Lung (tissue), 12 donors: ENCODE measurements around the gene SLC6A6. TPM values are rescaled to one million over a fixed set of nuclear protein-coding genes. Genes with fewer than 3 reads are reported as not detected.

Source experiments
- ATAC-seq: fragments of 200-7000 bp; cut with Tn5 transposase; one replicate; pipeline ENCODE4 v1.9.1; 2020; ENCODE audit warnings: moderate number of reproducible peaks; ENCODE audit not compliant: insufficient read depth, low FRiP score
- DNase-seq, 3 donors: peaks; one replicate each; pipeline ENCODE4 v3.0.0-alpha.2; 2013 to 2017
- H3K27ac ChIP-seq, 2 donors: one replicate each; pipeline ENCODE4 v1.5.1; 2013; ENCODE audit warnings: mild to moderate bottlenecking in 2 of 2, moderate library complexity in 2 of 2, control low read depth in 1 of 2, inconsistent platforms in 1 of 2, low read depth in 1 of 2, low read length in 1 of 2
- H3K27me3 ChIP-seq, 3 donors: one replicate each; pipeline ENCODE4 v1.5.1; 2013; ENCODE audit warnings: low read length in 2 of 3; ENCODE audit not compliant: control insufficient read depth in 3 of 3, insufficient read depth in 3 of 3
- H3K36me3 ChIP-seq, 4 donors: one replicate each; pipeline ENCODE4 v1.5.1; 2013; ENCODE audit warnings: low read length in 4 of 4, mild to moderate bottlenecking in 1 of 4, moderate library complexity in 1 of 4; ENCODE audit not compliant: control insufficient read depth in 4 of 4, insufficient read depth in 4 of 4
- H3K4me1 ChIP-seq, 5 donors: one replicate each; pipeline ENCODE4 v1.5.1; 2013; ENCODE audit warnings: low read length in 5 of 5, mild to moderate bottlenecking in 2 of 5, moderate library complexity in 1 of 5; ENCODE audit not compliant: control insufficient read depth in 5 of 5, insufficient read depth in 5 of 5
- H3K4me3 ChIP-seq: one replicate; pipeline ENCODE4 v1.5.1; 2013; ENCODE audit warnings: mild to moderate bottlenecking, control low read depth, moderate library complexity
- H3K9ac ChIP-seq, 2 donors: one replicate each; pipeline ENCODE4 v1.5.1; 2013; ENCODE audit warnings: low read length in 2 of 2, control low read depth in 1 of 2; ENCODE audit not compliant: insufficient read depth in 1 of 2
- H3K9me3 ChIP-seq, 4 donors: one replicate each; pipeline ENCODE4 v1.5.1; 2013; ENCODE audit warnings: low read length in 3 of 4, mild to moderate bottlenecking in 1 of 4, moderate library complexity in 1 of 4; ENCODE audit not compliant: control insufficient read depth in 4 of 4, insufficient read depth in 3 of 4
- CTCF ChIP-seq: IDR thresholded peaks from 2 replicates; pipeline ENCODE4 v1.5.1; 2012; ENCODE audit warnings: mild to moderate bottlenecking; ENCODE audit errors: control extremely low read depth, extremely low read depth
- WGBS, 2 donors: extraction: QIAGEN DNeasy Blood & Tissue Kit; methylation state at CpG; one replicate each; pipeline ENCODE4 v1.1.7; 2013; 5-methylcytosine and 5-hydroxymethylcytosine counted together
- polyA plus RNA-seq, 2 donors: library from polyadenylated mRNA; stranded (reverse); fragments of 200-250 nt; gene quantifications; one replicate each; pipeline ENCODE4 v1.2.1, GENCODE V29; 2013
- total RNA-seq, 2 donors: library from RNA; depleted of rRNA in 1 of 2; stranded (reverse); fragments of >200 nt in 1 of 2; gene quantifications; one replicate each; pipeline ENCODE4 v1.2.1, GENCODE V29; 2014 to 2021
- donor health status: control.
- donor health status: control.
- donor health status: Bipolar disorder and iron deficiency.
- donor health status: healthy.
- donor health status: DM: yes; HTN: yes; CAD: no.

SLC6A6 gene
- total and polyA plus RNA-seq, 4 donors, result 16.1 to 96.3 (median 57.4) TPM

- H3K9me3 ChIP-seq, result no peaks in the 10 kb centered on the region
- H3K4me3 ChIP-seq, result no peak overlapping the region
- DNase-seq (no peak), ATAC-seq (no peak)
- H3K36me3 ChIP-seq, result peaks cover 8 to 38% (median 28%) of the 10 kb centered on the region in 4 donors
- WGBS, 2 donors, result 94 to 98% methylated on average over 10 of the region's 10 CpGs
- no peaks in the 10 kb centered on the region for H3K27me3 ChIP-seq
- no peak overlapping the region for H3K27ac ChIP-seq
- peaks cover 0 to 5% (median 0%) of the 10 kb centered on the region in 5 donors for H3K4me1 ChIP-seq
- TF ChIP-seq CTCF, result no peak
- no peak overlapping the region for H3K9ac ChIP-seq
Observed at GRCh38 chr3:14471690-14472089, 69.3 kb downstream of the SLC6A6 start.

GRCh38 chr3:14472471-14473351, 70.3 kb downstream of the SLC6A6 start:
- ATAC-seq (peak; percentile 89), DNase-seq (peak in 1 of 3 donors; percentile 43)
- 82 to 88% methylated on average over 22 of the region's 22 CpGs for WGBS, 2 donors
- peaks cover 8 to 39% (median 33%) of the 10 kb centered on the region in 4 donors for H3K36me3 ChIP-seq
- no peak for TF ChIP-seq CTCF
- H3K9ac ChIP-seq, result no peak overlapping the region
- peak overlapping the region in 1 of 2 donors; percentile 43 for H3K27ac ChIP-seq
- no peaks in the 10 kb centered on the region for H3K9me3 ChIP-seq
- H3K4me1 ChIP-seq, result peaks cover 0 to 5% (median 0%) of the 10 kb centered on the region in 5 donors
- H3K4me3 ChIP-seq, result no peak overlapping the region
- H3K27me3 ChIP-seq, result no peaks in the 10 kb centered on the region

GRCh38 chr3:14473411-14473891, 71.0 kb downstream of the SLC6A6 start:
- H3K4me1 ChIP-seq, result peaks cover 0 to 5% (median 0%) of the 10 kb centered on the region in 5 donors
- 88 to 95% methylated on average over 7 of the region's 7 CpGs for WGBS, 2 donors
- no peak overlapping the region for H3K4me3 ChIP-seq
- no peaks in the 10 kb centered on the region for H3K9me3 ChIP-seq
- peaks cover 11 to 37% (median 34%) of the 10 kb centered on the region in 4 donors for H3K36me3 ChIP-seq
- ATAC-seq (no peak), DNase-seq (peak in 1 of 3 donors; percentile 45)
- no peak overlapping the region for H3K9ac ChIP-seq
- peak overlapping the region in 1 of 2 donors; percentile 43 for H3K27ac ChIP-seq
- TF ChIP-seq CTCF, result no peak
- H3K27me3 ChIP-seq, result no peaks in the 10 kb centered on the region
